Esophagus squamous epithelium (tissue), 5 donors: ENCODE measurements around the gene PSME3. TPM values are rescaled to one million over a fixed set of nuclear protein-coding genes. Genes with fewer than 3 reads are reported as not detected.

Source experiments
- DNase-seq: peaks from one replicate; lab custom pipeline; 2025; lab: John Stamatoyannopoulos, UW
- H3K27ac ChIP-seq, 4 donors: fragments of 200-600 bp; sonication (generic); one replicate each; pipeline ENCODE4 v1.5.1; 2016 to 2019; ENCODE audit warnings: mild to moderate bottlenecking in 1 of 4
- H3K27me3 ChIP-seq, 4 donors: fragments of 200-600 bp; sonication (generic); 1 replicate in 3 of 4; 2 replicates in 1 of 4; pipeline versions ENCODE4 v1.5.1 to v1.6.0; 2017 to 2021; ENCODE audit warnings: antibody characterized with exemption in 1 of 4
- H3K36me3 ChIP-seq, 3 donors: fragments of 200-600 bp; sonication (generic); one replicate each; pipeline ENCODE4 v1.5.1; 2016 to 2019
- H3K4me1 ChIP-seq, 3 donors: fragments of 200-600 bp; sonication (generic); one replicate each; pipeline ENCODE4 v1.5.1; 2017 to 2019
- H3K4me3 ChIP-seq, 4 donors: fragments of 200-600 bp; sonication (generic); 1 replicate in 3 of 4; 2 replicates in 1 of 4; pipeline ENCODE4 v1.5.1; 2016 to 2019; ENCODE audit warnings: mild to moderate bottlenecking in 2 of 4, moderate library complexity in 1 of 4
- H3K9me3 ChIP-seq, 3 donors: fragments of 200-600 bp; sonication (generic); one replicate each; pipeline ENCODE4 v1.5.1; 2016 to 2019
- POLR2A ChIP-seq, 4 donors: fragments of 450-650 bp; IDR thresholded peaks; one replicate each; pipeline ENCODE4 v1.6.1; 2017; ENCODE audit warnings: antibody characterized with exemption in 4 of 4, mild to moderate bottlenecking in 4 of 4, moderate library complexity in 3 of 4
- WGBS, 2 donors: methylation state at CpG; one replicate each; pipeline ENCODE4 v1.1.5; 2018; 5-methylcytosine and 5-hydroxymethylcytosine counted together
- intact Hi-C: fragments of 100-400 bp; cut with DNase I; formaldehyde crosslinking; loops from one replicate; pipeline ENCODE4 v1.15.0; 2022
- total RNA-seq, 4 donors: library from RNA; depleted of rRNA; stranded (reverse); fragments of >200 nt; gene quantifications; one replicate each; pipeline ENCODE4 v1.1.0, GENCODE V29; 2016
- TF ChIP-seq, protein P1 (sequence below), 6 experiments: fragments of 450-650 bp in 4 of 6; fragments of 200-600 bp in 2 of 6; sonication (generic) in 2 of 6; IDR thresholded peaks; one replicate each; pipeline ENCODE4 v1.5.1; 2016 to 2019; ENCODE audit warnings: antibody characterized with exemption in 6 of 6, mild to moderate bottlenecking in 4 of 6, moderate library complexity in 4 of 6
- donor health status: DM: yes; HTN: yes; CAD: no.

Gene PSME3
- total RNA-seq, 4 donors from 2014 or later = 91.0 to 121 (median 93.7) TPM

DNA sequence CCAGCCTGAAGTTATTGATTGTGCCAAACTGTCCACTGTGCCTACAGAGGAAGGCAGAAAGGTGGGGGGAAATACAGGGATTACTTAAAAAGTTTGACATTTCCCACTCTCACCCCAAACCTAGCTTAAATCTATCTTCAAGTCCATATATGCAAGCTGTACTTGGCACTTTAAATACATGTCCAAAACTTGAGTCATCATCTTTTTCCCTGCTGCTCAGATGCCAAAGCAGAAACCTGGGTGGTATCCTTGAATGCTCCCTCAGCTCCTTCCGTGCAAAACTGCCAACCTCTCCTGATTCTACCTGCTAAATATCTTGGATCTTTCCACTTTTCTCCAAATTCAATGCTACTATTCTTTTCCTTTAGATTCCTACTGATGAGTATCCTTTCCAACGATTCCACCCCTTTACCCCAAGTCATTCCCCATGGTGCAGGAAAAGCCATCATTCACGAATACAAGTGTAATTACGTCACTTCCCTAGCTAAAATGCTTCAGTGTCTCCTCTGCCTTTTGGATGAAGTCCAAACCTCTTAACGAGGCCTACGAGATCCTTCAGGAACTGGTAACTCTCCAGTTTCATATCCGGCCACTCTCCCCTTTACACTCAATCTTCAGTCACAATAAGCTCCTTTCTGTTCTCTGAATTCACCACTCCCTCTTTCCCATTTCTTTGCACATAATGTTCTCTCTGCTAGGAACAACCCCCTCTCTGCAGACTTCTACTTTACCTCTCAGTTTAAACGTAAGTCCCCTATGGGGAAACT, 18.4 kb upstream of the PSME3 start:
- H3K9me3 ChIP-seq = no peaks in the 10 kb centered on the region
- intact Hi-C loops = loop anchor here (10.0 kb wide), 1 partner anchor 100 kb away; no protein-coding TSS in a partner anchor
- no peak for DNase-seq
- TF ChIP-seq POLR2A (IDR thresholded peaks at IDR 0.05) = no peak
- TF ChIP-seq, protein P1, sequence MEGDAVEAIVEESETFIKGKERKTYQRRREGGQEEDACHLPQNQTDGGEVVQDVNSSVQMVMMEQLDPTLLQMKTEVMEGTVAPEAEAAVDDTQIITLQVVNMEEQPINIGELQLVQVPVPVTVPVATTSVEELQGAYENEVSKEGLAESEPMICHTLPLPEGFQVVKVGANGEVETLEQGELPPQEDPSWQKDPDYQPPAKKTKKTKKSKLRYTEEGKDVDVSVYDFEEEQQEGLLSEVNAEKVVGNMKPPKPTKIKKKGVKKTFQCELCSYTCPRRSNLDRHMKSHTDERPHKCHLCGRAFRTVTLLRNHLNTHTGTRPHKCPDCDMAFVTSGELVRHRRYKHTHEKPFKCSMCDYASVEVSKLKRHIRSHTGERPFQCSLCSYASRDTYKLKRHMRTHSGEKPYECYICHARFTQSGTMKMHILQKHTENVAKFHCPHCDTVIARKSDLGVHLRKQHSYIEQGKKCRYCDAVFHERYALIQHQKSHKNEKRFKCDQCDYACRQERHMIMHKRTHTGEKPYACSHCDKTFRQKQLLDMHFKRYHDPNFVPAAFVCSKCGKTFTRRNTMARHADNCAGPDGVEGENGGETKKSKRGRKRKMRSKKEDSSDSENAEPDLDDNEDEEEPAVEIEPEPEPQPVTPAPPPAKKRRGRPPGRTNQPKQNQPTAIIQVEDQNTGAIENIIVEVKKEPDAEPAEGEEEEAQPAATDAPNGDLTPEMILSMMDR (IDR thresholded peaks at IDR 0.05) = no peak
- H3K4me3 ChIP-seq = no peak overlapping the region
- WGBS, 2 donors = 62 to 65% methylated on average over 8 of the region's 8 CpGs
- peaks cover 18 to 99% (median 48%) of the 10 kb centered on the region in 3 donors for H3K36me3 ChIP-seq
- no peaks in the 10 kb centered on the region for H3K27me3 ChIP-seq
- no peak overlapping the region for H3K27ac ChIP-seq
- no peaks in the 10 kb centered on the region for H3K4me1 ChIP-seq

DNA sequence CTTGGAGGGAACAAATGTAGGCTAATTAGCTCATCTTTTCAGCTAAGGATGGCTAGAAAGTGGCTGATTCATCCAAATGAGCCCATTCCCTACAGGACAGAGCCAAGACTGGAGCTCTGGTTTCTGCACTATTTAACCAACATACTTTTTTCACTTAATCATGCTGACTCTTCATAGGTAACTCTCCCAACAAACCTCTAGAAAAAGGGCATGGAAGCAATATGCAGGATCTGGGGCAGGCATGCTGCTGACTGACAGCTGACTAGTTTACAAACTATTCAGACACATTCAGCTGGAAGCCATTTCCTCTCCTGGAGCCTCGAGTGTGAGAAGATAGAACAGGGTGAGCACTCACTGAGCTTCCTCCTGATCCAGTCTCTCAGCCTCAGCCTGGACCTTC, 15.3 kb upstream of the PSME3 start:
- DNase-seq = no peak
- Histone ChIP-seq H3K36me3 (peaks cover 18 to 99% (median 38%) of the 10 kb centered on the region in 3 donors), H3K27ac (no peak overlapping the region), H3K9me3 (no peaks in the 10 kb centered on the region), H3K4me3 (no peak overlapping the region), H3K4me1 (peaks cover 3 to 11% (median 6%) of the 10 kb centered on the region in 3 donors), H3K27me3 (no peaks in the 10 kb centered on the region)
- WGBS, 2 donors = 46 to 67% methylated on average over 1 of the region's 1 CpG
- intact Hi-C loops = loop anchor here (10.0 kb wide), 1 partner anchor 103 kb away; no protein-coding TSS in a partner anchor
- no peak for TF ChIP-seq POLR2A (IDR thresholded peaks at IDR 0.05)
- TF ChIP-seq, protein P1 (IDR thresholded peaks at IDR 0.05) = no peak

DNA sequence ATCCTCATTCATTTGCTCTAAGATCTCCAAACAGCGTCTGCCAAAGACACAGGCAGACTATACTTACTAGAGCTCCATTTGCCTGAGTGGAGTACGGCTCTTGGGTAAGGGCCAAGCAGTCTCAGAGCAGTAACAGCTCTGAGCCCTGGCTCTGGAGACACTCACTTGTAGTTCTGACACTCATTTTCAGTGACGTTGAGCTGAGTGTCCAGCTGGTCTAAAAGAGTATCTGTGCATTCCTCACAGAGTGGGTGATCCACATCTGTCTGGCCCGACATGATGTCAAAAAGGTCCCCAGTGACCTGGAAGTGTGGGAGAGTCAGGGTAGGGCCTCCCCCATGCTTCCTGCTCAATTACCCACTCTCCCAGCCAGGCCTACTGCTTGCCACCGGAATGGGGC, 14.8 kb upstream of the PSME3 start:
- intact Hi-C loops = loop anchor here (10.0 kb wide), 1 partner anchor 104 kb away; no protein-coding TSS in a partner anchor
- 85 to 89% methylated on average over 3 to 4 of the region's 5 CpGs for WGBS, 2 donors

DNA sequence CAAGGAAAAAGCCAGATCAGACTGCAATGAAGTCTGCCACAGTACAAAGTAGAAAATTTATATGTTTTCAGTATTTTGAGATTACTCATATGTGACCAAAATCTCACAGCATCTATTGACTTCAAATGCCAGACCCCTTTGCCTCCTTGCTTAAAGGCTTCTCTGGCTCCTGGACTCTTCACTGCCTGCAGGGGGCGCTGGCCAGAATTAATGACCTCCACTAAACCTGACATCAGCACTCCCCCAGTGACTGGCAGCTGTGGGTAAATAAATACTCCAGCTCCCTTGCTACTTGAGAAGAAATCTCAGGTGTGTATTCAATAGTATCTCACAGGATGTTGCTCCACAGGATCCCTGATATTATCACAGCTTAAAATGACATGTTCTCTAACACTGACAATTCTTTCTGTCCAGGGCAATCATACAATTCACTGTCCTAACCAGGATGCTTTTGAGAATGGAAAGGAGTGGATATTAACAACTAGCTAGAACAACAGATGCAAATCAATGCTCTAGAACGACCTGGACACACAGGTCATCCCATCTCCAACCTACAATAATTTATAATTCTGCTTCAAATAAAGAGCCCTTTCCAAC, 13.2 kb upstream of the PSME3 start:
- TF ChIP-seq POLR2A (IDR thresholded peaks at IDR 0.05) = no peak
- TF ChIP-seq, protein P1 (IDR thresholded peaks at IDR 0.05) = peak; percentile 32 to 59 (median 45)
- WGBS, 2 donors = 23 to 33% methylated on average over 2 of the region's 2 CpGs
- Histone ChIP-seq H3K36me3 (peaks cover 12 to 78% (median 35%) of the 10 kb centered on the region in 3 donors), H3K27me3 (no peaks in the 10 kb centered on the region), H3K27ac (no peak overlapping the region), H3K4me3 (no peak overlapping the region), H3K4me1 (peaks cover 16 to 26% (median 19%) of the 10 kb centered on the region in 3 donors), H3K9me3 (no peaks in the 10 kb centered on the region)
- DNase-seq = no peak
- intact Hi-C loops = loop anchor here (10.0 kb wide), 1 partner anchor 105 kb away; no protein-coding TSS in a partner anchor

More for the DNA sequence above, 14.8 kb upstream of the PSME3 start:
- no peak for DNase-seq
- no peak overlapping the region for H3K27ac ChIP-seq
- no peak overlapping the region for H3K4me3 ChIP-seq
- no peaks in the 10 kb centered on the region for H3K27me3 ChIP-seq
- no peaks in the 10 kb centered on the region for H3K9me3 ChIP-seq
- TF ChIP-seq POLR2A (IDR thresholded peaks at IDR 0.05) = no peak
- TF ChIP-seq, protein P1 (IDR thresholded peaks at IDR 0.05) = no peak
- peaks cover 18 to 94% (median 38%) of the 10 kb centered on the region in 3 donors for H3K36me3 ChIP-seq
- H3K4me1 ChIP-seq = peaks cover 8 to 16% (median 11%) of the 10 kb centered on the region in 3 donors

DNA sequence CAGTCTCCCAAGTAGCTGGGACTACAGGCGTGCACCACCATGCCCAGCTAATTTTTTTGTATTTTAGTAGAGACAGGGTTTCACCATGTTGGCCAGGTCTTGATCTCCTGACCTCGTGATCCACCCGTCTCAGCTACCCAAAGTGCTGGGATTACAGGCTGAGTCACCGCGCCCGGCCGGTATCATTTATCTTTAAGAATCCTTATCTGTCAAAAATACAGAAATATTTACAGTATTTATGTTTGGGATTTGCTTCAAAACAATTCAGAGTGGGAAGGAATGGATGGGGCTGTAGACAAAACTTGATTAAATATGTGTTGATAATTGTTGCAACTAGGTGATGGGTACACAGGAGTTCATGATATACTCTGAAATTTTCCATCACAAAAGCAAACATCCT, 12.0 kb upstream of the PSME3 start:
- no peak overlapping the region for H3K27ac ChIP-seq
- H3K4me3 ChIP-seq = no peak overlapping the region
- intact Hi-C loops = no loop called here
- peaks cover 10 to 66% (median 35%) of the 10 kb centered on the region in 3 donors for H3K36me3 ChIP-seq
- TF ChIP-seq POLR2A (IDR thresholded peaks at IDR 0.05) = no peak
- TF ChIP-seq, protein P1 (IDR thresholded peaks at IDR 0.05) = no peak
- no peaks in the 10 kb centered on the region for H3K27me3 ChIP-seq
- no peaks in the 10 kb centered on the region for H3K9me3 ChIP-seq
- peaks cover 16 to 26% (median 19%) of the 10 kb centered on the region in 3 donors for H3K4me1 ChIP-seq
- 83 to 84% methylated on average over 7 of the region's 7 CpGs for WGBS, 2 donors
- no peak for DNase-seq
